ENCODE results near the gene NXN.

NXN gene

GRCh38 chr17:901191-901950 is 78.2 kb downstream of the NXN start:
- H3K27ac ChIP-seq (ENCODE audit: low read depth, low read length) = no peak overlapping the region
- H3F3A ChIP-seq (ENCODE audit: control insufficient read depth, insufficient read depth) = no peaks in the 10 kb centered on the region
- no peak overlapping the region for H3K4me2 ChIP-seq (ENCODE audit: low read length)
- H3K9me2 ChIP-seq (replicated peaks; ENCODE audit: control insufficient read depth, low read length) = no peaks in the 10 kb centered on the region
- no peaks in the 10 kb centered on the region for H3K27me3 ChIP-seq (ENCODE audit: control insufficient read depth, low read length)
- TF ChIP-seq EZH2phosphoT487 (IDR thresholded peaks at IDR 0.05; ENCODE audit: borderline replicate concordance, low read length) (no peak), CTCF (IDR thresholded peaks at IDR 0.05; ENCODE audit: low read depth, low read length, poor library complexity, severe bottlenecking) (no peak)
- no peaks in the 10 kb centered on the region for H3K36me3 ChIP-seq (ENCODE audit: control insufficient read depth, low read length)
- no peaks in the 10 kb centered on the region for H3K4me1 ChIP-seq (ENCODE audit: control insufficient read depth, low read length)
- no peak overlapping the region for H3K4me3 ChIP-seq (ENCODE audit: low read length)
- no peaks in the 10 kb centered on the region for H3K79me2 ChIP-seq (ENCODE audit: control insufficient read depth, low read length)
- H4K20me1 ChIP-seq (ENCODE audit: control insufficient read depth, insufficient read depth, low read depth, low read length) = no peaks in the 10 kb centered on the region
- no peaks in the 10 kb centered on the region for H3K9me3 ChIP-seq (ENCODE audit: control insufficient read depth, insufficient read depth, low read length)

GRCh38 chr17:900336-900934 is 79.1 kb downstream of the NXN start:
- H3K9me2 ChIP-seq (replicated peaks; ENCODE audit: control insufficient read depth, low read length) = no peaks in the 10 kb centered on the region
- H3K79me2 ChIP-seq (ENCODE audit: control insufficient read depth, low read length) = no peaks in the 10 kb centered on the region
- TF ChIP-seq EZH2phosphoT487 (IDR thresholded peaks at IDR 0.05; ENCODE audit: borderline replicate concordance, low read length) (no peak), CTCF (IDR thresholded peaks at IDR 0.05; ENCODE audit: low read depth, low read length, poor library complexity, severe bottlenecking) (no peak)
- H3K36me3 ChIP-seq (ENCODE audit: control insufficient read depth, low read length) = no peaks in the 10 kb centered on the region
- no peak overlapping the region for H3K4me2 ChIP-seq (ENCODE audit: low read length)
- H3K27me3 ChIP-seq (ENCODE audit: control insufficient read depth, low read length) = no peaks in the 10 kb centered on the region
- no peaks in the 10 kb centered on the region for H3F3A ChIP-seq (ENCODE audit: control insufficient read depth, insufficient read depth)
- H3K4me1 ChIP-seq (ENCODE audit: control insufficient read depth, low read length) = no peaks in the 10 kb centered on the region
- no peaks in the 10 kb centered on the region for H4K20me1 ChIP-seq (ENCODE audit: control insufficient read depth, insufficient read depth, low read depth, low read length)
- no peak overlapping the region for H3K4me3 ChIP-seq (ENCODE audit: low read length)
- no peak overlapping the region for H3K27ac ChIP-seq (ENCODE audit: low read depth, low read length)
- H3K9me3 ChIP-seq (ENCODE audit: control insufficient read depth, insufficient read depth, low read length) = no peaks in the 10 kb centered on the region

- no peak overlapping the region for H3K4me3 ChIP-seq (ENCODE audit: low read length)
- no peaks in the 10 kb centered on the region for H3K4me1 ChIP-seq (ENCODE audit: control insufficient read depth, low read length)
- no peak for TF ChIP-seq EZH2phosphoT487 (IDR thresholded peaks at IDR 0.05; ENCODE audit: borderline replicate concordance, low read length)
- no peak for TF ChIP-seq CTCF (IDR thresholded peaks at IDR 0.05; ENCODE audit: low read depth, low read length, poor library complexity, severe bottlenecking)
- no peaks in the 10 kb centered on the region for H3K27me3 ChIP-seq (ENCODE audit: control insufficient read depth, low read length)
- no peaks in the 10 kb centered on the region for H3K9me3 ChIP-seq (ENCODE audit: control insufficient read depth, insufficient read depth, low read length)
- no peak overlapping the region for H3K4me2 ChIP-seq (ENCODE audit: low read length)
- H3F3A ChIP-seq (ENCODE audit: control insufficient read depth, insufficient read depth) = no peaks in the 10 kb centered on the region
- no peaks in the 10 kb centered on the region for H3K36me3 ChIP-seq (ENCODE audit: control insufficient read depth, low read length)
- no peaks in the 10 kb centered on the region for H3K9me2 ChIP-seq (replicated peaks; ENCODE audit: control insufficient read depth, low read length)
- H3K27ac ChIP-seq (ENCODE audit: low read depth, low read length) = no peak overlapping the region
- H3K79me2 ChIP-seq (ENCODE audit: control insufficient read depth, low read length) = no peaks in the 10 kb centered on the region
- H4K20me1 ChIP-seq (ENCODE audit: control insufficient read depth, insufficient read depth, low read depth, low read length) = no peaks in the 10 kb centered on the region
These were observed 81.5 kb downstream of the NXN start for GRCh38 chr17:897970-898619.
